Measurements from ENCODE around the gene SLC14A1. TPM values are rescaled to one million over a fixed set of nuclear protein-coding genes. Genes with fewer than 3 reads are reported as not detected.

Gene SLC14A1
- total and polyA plus RNA-seq, 2 of the 4 experiments (the other 2 are of a cell fraction), result 20.5 to 31.9 TPM

- dilution Hi-C loops (cut with HindIII; ENCODE audit: low sequenced_read_pairs, unreplicated experiment), result no loop called here
- no peak overlapping the region for H2BK5ac ChIP-seq (ENCODE audit: low read depth, low read length, poor library complexity, severe bottlenecking)
- CTCF ChIA-PET, result interaction anchor here (0.5 to 1.0 kb wide), 2 partner anchors 77 to 136 kb away, joined by 3 to 4 read pairs; no protein-coding TSS in a partner anchor
- TF ChIP-seq CHD1 (IDR thresholded peaks at IDR 0.05; ENCODE audit: low read depth, low read length), result no peak
- TF ChIP-seq BHLHE40 (IDR thresholded peaks at IDR 0.05; ENCODE audit: low read depth, low read length), result no peak
- TF ChIP-seq NFE2L2 (IDR thresholded peaks at IDR 0.05; ENCODE audit: low read depth, low read length), result no peak
- no peak for TF ChIP-seq SMC3 (IDR thresholded peaks at IDR 0.05; ENCODE audit: low read depth, low read length)
- TF ChIP-seq MAZ (IDR thresholded peaks at IDR 0.05; ENCODE audit: borderline replicate concordance, low read depth, low read length), result no peak
- TF ChIP-seq CEBPB (IDR thresholded peaks at IDR 0.05; ENCODE audit: low read depth, low read length), result no peak
- TF ChIP-seq RFX5 (IDR thresholded peaks at IDR 0.05; ENCODE audit: low read depth, low read length), result no peak
- no peak for TF ChIP-seq RAD21 (IDR thresholded peaks at IDR 0.05; ENCODE audit: low read length)
- no peak for TF ChIP-seq MXI1 (IDR thresholded peaks at IDR 0.05; ENCODE audit: borderline replicate concordance, low read depth, low read length)
- TF ChIP-seq CTCF (conservative IDR thresholded peaks at IDR 0.05; ENCODE audit: low read depth, low read length), result no peak
- no peak for TF ChIP-seq RCOR1 (IDR thresholded peaks at IDR 0.05; ENCODE audit: insufficient replicate concordance, low read length)
- no peak for TF ChIP-seq FOS (IDR thresholded peaks at IDR 0.05; ENCODE audit: low read depth, low read length)
- no peak for TF ChIP-seq POLR2A (IDR thresholded peaks at IDR 0.05; ENCODE audit: low read depth, low read length)
- no peak overlapping the region for H2AK5ac ChIP-seq (ENCODE audit: low read depth, low read length)
- H4K5ac ChIP-seq (ENCODE audit: low read depth, low read length), result no peak overlapping the region
- H2AK9ac ChIP-seq (replicated peaks; ENCODE audit: low read depth, low read length, poor library complexity), result no peak overlapping the region
- intact Hi-C loops (cut with micrococcal nuclease), result no loop called here
- H3K23ac ChIP-seq (ENCODE audit: low read depth, low read length), result no peak overlapping the region
- H2BK20ac ChIP-seq (ENCODE audit: low read depth, low read length), result no peak overlapping the region
- no peak overlapping the region for H3K4me2 ChIP-seq (ENCODE audit: low read depth, low read length)
- no peak for DNase-seq
- no peak overlapping the region for H3K56ac ChIP-seq (ENCODE audit: extremely low read depth, insufficient read depth, low read length)
- H2BK120ac ChIP-seq (ENCODE audit: low read depth, low read length), result no peak overlapping the region
- ATAC-seq (ENCODE audit: low read depth), result no peak
- H2AFZ ChIP-seq (replicated peaks; ENCODE audit: low read length, poor library complexity), result no peak overlapping the region
- no peak overlapping the region for H3K9ac ChIP-seq (ENCODE audit: low read depth, low read length)
- no peak overlapping the region for H3K4me3 ChIP-seq (ENCODE audit: insufficient read depth, low read depth, low read length)
- no peaks in the 10 kb centered on the region for H4K20me1 ChIP-seq (ENCODE audit: insufficient read depth, low read length)
- no peak overlapping the region for H3K4ac ChIP-seq (ENCODE audit: low read depth, low read length)
- H4K8ac ChIP-seq (ENCODE audit: low read depth in 2 of 2, low read length in 2 of 2), result no peak overlapping the region
- no peaks in the 10 kb centered on the region for H3K36me3 ChIP-seq (ENCODE audit: control insufficient read depth, insufficient read depth, low read length)
- POLR2A ChIA-PET (ENCODE audit: unreplicated experiment), result no interaction called here
- H2BK15ac ChIP-seq (ENCODE audit: low read depth, low read length), result no peak overlapping the region
- no peak overlapping the region for H3K18ac ChIP-seq (ENCODE audit: low read depth, low read length)
- peaks cover 7% of the 10 kb centered on the region; the same call in 1 of the 2 replicates for H3K9me1 ChIP-seq (ENCODE audit: insufficient read depth, low read length)
- H3K27me3 ChIP-seq (ENCODE audit: control insufficient read depth, insufficient read depth, low read length), result no peaks in the 10 kb centered on the region
- peaks cover 14% of the 10 kb centered on the region for H3K9me3 ChIP-seq (ENCODE audit: control insufficient read depth, insufficient read depth, low read length)
- peaks cover 6% of the 10 kb centered on the region for H3K4me1 ChIP-seq (ENCODE audit: control insufficient read depth, insufficient read depth, low read length)
- no peak overlapping the region for H3K27ac ChIP-seq (ENCODE audit: insufficient read depth, low read length)
- H4K91ac ChIP-seq (ENCODE audit: insufficient read depth, low read depth, low read length), result no peak overlapping the region
- in situ Hi-C loops (cut with MboI; ENCODE audit: low sequenced_read_pairs), result no loop called here
- no peaks in the 10 kb centered on the region for H3K79me1 ChIP-seq (ENCODE audit: low read depth in 1 of 2, low read length in 2 of 2)
- no peak overlapping the region for H3K14ac ChIP-seq (replicated peaks; ENCODE audit: low read depth, low read length)
- no TSS peak for BruUV-seq (replicated peaks)
Measured at GRCh38 chr18:45712061-45712460, 11.9 kb upstream of the SLC14A1 start.
